ENCODE results near the gene TEX12.

DNA sequence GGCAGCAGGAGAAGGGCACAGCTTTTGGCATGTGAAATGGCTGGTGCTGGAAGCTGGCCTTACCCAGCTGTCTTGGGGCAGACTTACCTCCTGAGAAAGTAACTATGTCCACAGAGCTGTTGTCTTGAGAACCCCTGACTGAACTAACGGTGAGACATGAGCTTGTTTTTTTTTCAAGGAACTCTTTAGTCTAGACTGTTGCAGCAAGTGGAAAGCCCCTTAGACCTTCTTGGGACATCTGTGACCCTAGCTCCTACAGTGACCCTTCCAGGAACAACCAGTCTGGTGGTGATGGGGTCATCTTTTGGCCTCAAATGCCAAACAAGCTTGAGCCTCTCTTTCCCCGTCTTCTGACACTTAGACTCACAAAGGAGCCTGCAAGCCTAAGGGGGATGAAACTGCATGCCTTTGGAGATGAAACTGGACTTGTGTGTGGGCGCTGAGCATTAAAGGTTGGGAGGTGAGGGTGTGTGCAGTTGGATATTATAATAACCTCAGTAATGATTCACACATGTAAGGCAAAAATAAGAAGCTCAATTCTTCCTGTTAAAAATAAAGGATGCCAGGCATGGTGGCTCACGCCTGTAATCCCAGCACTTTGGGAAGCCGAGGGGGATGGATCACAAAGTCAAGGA, 45.1 kb upstream of the TEX12 start:
- TF ChIP-seq, protein P1, sequence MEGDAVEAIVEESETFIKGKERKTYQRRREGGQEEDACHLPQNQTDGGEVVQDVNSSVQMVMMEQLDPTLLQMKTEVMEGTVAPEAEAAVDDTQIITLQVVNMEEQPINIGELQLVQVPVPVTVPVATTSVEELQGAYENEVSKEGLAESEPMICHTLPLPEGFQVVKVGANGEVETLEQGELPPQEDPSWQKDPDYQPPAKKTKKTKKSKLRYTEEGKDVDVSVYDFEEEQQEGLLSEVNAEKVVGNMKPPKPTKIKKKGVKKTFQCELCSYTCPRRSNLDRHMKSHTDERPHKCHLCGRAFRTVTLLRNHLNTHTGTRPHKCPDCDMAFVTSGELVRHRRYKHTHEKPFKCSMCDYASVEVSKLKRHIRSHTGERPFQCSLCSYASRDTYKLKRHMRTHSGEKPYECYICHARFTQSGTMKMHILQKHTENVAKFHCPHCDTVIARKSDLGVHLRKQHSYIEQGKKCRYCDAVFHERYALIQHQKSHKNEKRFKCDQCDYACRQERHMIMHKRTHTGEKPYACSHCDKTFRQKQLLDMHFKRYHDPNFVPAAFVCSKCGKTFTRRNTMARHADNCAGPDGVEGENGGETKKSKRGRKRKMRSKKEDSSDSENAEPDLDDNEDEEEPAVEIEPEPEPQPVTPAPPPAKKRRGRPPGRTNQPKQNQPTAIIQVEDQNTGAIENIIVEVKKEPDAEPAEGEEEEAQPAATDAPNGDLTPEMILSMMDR (IDR thresholded peaks at IDR 0.05; ENCODE audit: insufficient read depth, low read length, poor library complexity, severe bottlenecking): no peak
- TF ChIP-seq EZH2phosphoT487 (conservative IDR thresholded peaks at IDR 0.05; ENCODE audit: low read length): no peak

Measured in SU-DHL-6 (cell line).